ENCODE results near the gene GTPBP8.

GRCh38 chr3:113021471-113021870 is 30.7 kb downstream of the GTPBP8 start:
- no peak for TF ChIP-seq POLR2A (IDR thresholded peaks at IDR 0.05)
- TF ChIP-seq CTCF (IDR thresholded peaks at IDR 0.05) = no peak

Measured in adrenal gland (tissue), 5 donors.